Measurements from ENCODE around the gene MYO16. TPM values are rescaled to one million over a fixed set of nuclear protein-coding genes. Genes with fewer than 3 reads are reported as not detected.
A peak's percentile ranks its signal among the peaks of the same experiment; 100 is the strongest.

Gene MYO16
- total RNA-seq, 1 experiment from 2014 or later, result not detected

GRCh38 chr13:109010912-109011311 lies 381.5 kb downstream of the MYO16 start:
- H3K56ac ChIP-seq (ENCODE audit: insufficient read length, low read depth, low read length), result no peak overlapping the region
- WGBS (ENCODE audit: extremely low coverage, insufficient read length, low lambda C conversion rate), result no CpG with 5 or more reads among the region's 1 CpG
- no peak overlapping the region for H2BK5ac ChIP-seq (ENCODE audit: insufficient read length, low read length)
- no peaks in the 10 kb centered on the region for H3K27me3 ChIP-seq (ENCODE audit: insufficient read depth, low read length)
- H3K4me3 Mint-ChIP-seq, result peak overlapping the region in 1 of 2 experiments; percentile 53; a peak in 1 of 5 replicates
- H3K79me2 ChIP-seq (ENCODE audit: insufficient read depth, low read length), result no peaks in the 10 kb centered on the region
- H3T11ph ChIP-seq (ENCODE audit: low read length), result no peak overlapping the region
- H4K8ac ChIP-seq (replicated peaks; ENCODE audit: insufficient read length, low read depth, low read length), result no peak overlapping the region
- H3K23ac ChIP-seq (ENCODE audit: insufficient read length, low read depth, low read length), result no peak overlapping the region
- H3K4me2 ChIP-seq (ENCODE audit: insufficient read depth, insufficient read length, low read length), result no peak overlapping the region
- no peak overlapping the region for H2AK5ac ChIP-seq (ENCODE audit: insufficient read length, low read length)
- no peak for TF ChIP-seq CTCF (conservative IDR thresholded peaks at IDR 0.05)
- no peaks in the 10 kb centered on the region for H3K27me3 Mint-ChIP-seq (ENCODE audit: low read depth)
- H2BK120ac ChIP-seq (ENCODE audit: low read depth, low read length, poor library complexity, severe bottlenecking), result no peak overlapping the region
- peak; percentile 34 for DNase-seq
- no peak overlapping the region for H4K5ac ChIP-seq (ENCODE audit: insufficient read length, low read depth, low read length)
- peaks cover 15 to 19% of the 10 kb centered on the region in 2 experiments for H3K4me1 Mint-ChIP-seq
- H2AFZ ChIP-seq (ENCODE audit: low read length), result no peak overlapping the region
- no peak overlapping the region for H3K9ac ChIP-seq (ENCODE audit: extremely low read depth, insufficient read length, low read length)
- peaks cover 0 to 10% of the 10 kb centered on the region in 2 experiments; a peak in 2 of 5 replicates for H3K9me3 Mint-ChIP-seq
- H3K18ac ChIP-seq (ENCODE audit: insufficient read length, low read depth, low read length), result no peak overlapping the region
- H3K14ac ChIP-seq (ENCODE audit: insufficient read depth, low read length), result no peak overlapping the region
- peaks cover 0 to 4% (median 0%) of the 10 kb centered on the region in 3 experiments; a peak in 1 of 7 replicates for H3K36me3 Mint-ChIP-seq (ENCODE audit: insufficient read depth in 1 of 3, low read depth in 3 of 3)
- H3K23me2 ChIP-seq (ENCODE audit: insufficient read length, low read depth, low read length, poor library complexity, severe bottlenecking), result no peaks in the 10 kb centered on the region
- H3K27ac Mint-ChIP-seq, result peak overlapping the region; percentile 9 to 95 (median 61); a peak in 5 of 7 replicates
- H2BK12ac ChIP-seq (ENCODE audit: insufficient read length, low read depth, low read length), result no peak overlapping the region
- H2BK20ac ChIP-seq (ENCODE audit: low read depth, low read length, poor library complexity, severe bottlenecking), result no peak overlapping the region
- H3K4me1 ChIP-seq (ENCODE audit: insufficient read depth, low read length), result peaks cover 4% of the 10 kb centered on the region
- no peak overlapping the region for H2BK15ac ChIP-seq (ENCODE audit: low read depth, low read length)
- no peaks in the 10 kb centered on the region for H4K20me1 ChIP-seq (ENCODE audit: control insufficient read depth, insufficient read depth, insufficient read length)
- no peaks in the 10 kb centered on the region for H3K79me1 ChIP-seq (ENCODE audit: insufficient read depth, low read depth, low read length, poor library complexity, severe bottlenecking)
- peak overlapping the region; percentile 16 for H3K27ac ChIP-seq (ENCODE audit: insufficient read length, low read depth, low read length)
- no peaks in the 10 kb centered on the region for H3K9me3 ChIP-seq (ENCODE audit: control insufficient read depth, low read depth, low read length)
- H4K91ac ChIP-seq (ENCODE audit: insufficient read length, low read depth, low read length), result no peak overlapping the region
- H3K4ac ChIP-seq (ENCODE audit: low read depth, low read length), result no peak overlapping the region
